ENCODE measurements around the gene CEP131. TPM values are rescaled to one million over a fixed set of nuclear protein-coding genes. Genes with fewer than 3 reads are reported as not detected.

CEP131 gene
- polyA plus RNA-seq, 1 donor from 2014 or later, result 21.3 TPM

- no peak for TF ChIP-seq POLR2AphosphoS5 (IDR thresholded peaks at IDR 0.05)
- no peak for TF ChIP-seq REST (IDR thresholded peaks at IDR 0.05; ENCODE audit: borderline replicate concordance)
- TF ChIP-seq RAD21 (conservative IDR thresholded peaks at IDR 0.05), result no peak
- TF ChIP-seq SMC3 (conservative IDR thresholded peaks at IDR 0.05; ENCODE audit: poor library complexity), result no peak
- no peak for TF ChIP-seq TAF1 (IDR thresholded peaks at IDR 0.05; ENCODE audit: low read depth)
- no peak for TF ChIP-seq EZH2 (IDR thresholded peaks at IDR 0.05; ENCODE audit: borderline replicate concordance, insufficient read depth, low read length, poor library complexity, severe bottlenecking)
- no peak for TF ChIP-seq MXI1 (conservative IDR thresholded peaks at IDR 0.05; ENCODE audit: poor library complexity, severe bottlenecking)
- TF ChIP-seq EP300 (conservative IDR thresholded peaks at IDR 0.05; ENCODE audit: poor library complexity, severe bottlenecking), result no peak
- no peak overlapping the region for H3K27ac ChIP-seq (ENCODE audit: low read length)
- no peak overlapping the region for H3K4me3 ChIP-seq (ENCODE audit: low read length)
- no peaks in the 10 kb centered on the region for H3F3A ChIP-seq (ENCODE audit: insufficient read depth, low read length, poor library complexity, severe bottlenecking)
- H3K79me2 ChIP-seq (replicated peaks; ENCODE audit: insufficient read depth, low read length), result peaks cover 14% of the 10 kb centered on the region
- no peaks in the 10 kb centered on the region for H4K20me1 ChIP-seq (ENCODE audit: insufficient read depth)
- H3K9ac ChIP-seq (ENCODE audit: low read length), result no peak overlapping the region
- H3K4me2 ChIP-seq (ENCODE audit: low read length), result no peak overlapping the region
- H3K9me3 ChIP-seq (ENCODE audit: low read length), result no peaks in the 10 kb centered on the region
- H2AFZ ChIP-seq (ENCODE audit: low read depth, low read length), result no peak overlapping the region
- H3K36me3 ChIP-seq (ENCODE audit: insufficient read depth, low read length), result no peaks in the 10 kb centered on the region
- no peaks in the 10 kb centered on the region for H3K9me2 ChIP-seq (ENCODE audit: insufficient read depth, low read length)
- no peaks in the 10 kb centered on the region for H3K27me3 ChIP-seq (ENCODE audit: insufficient read depth, low read depth, low read length)
Measured at GRCh38 chr17:81218459-81218858, 4.3 kb downstream of the CEP131 start.

- Histone ChIP-seq H3F3A (ENCODE audit: insufficient read depth, low read length, poor library complexity, severe bottlenecking) (no peaks in the 10 kb centered on the region), H3K36me3 (ENCODE audit: insufficient read depth, low read length) (no peaks in the 10 kb centered on the region), H2AFZ (ENCODE audit: low read depth, low read length) (no peak overlapping the region), H3K4me2 (ENCODE audit: low read length) (no peak overlapping the region), H3K9me3 (ENCODE audit: low read length) (no peaks in the 10 kb centered on the region), H3K9me2 (ENCODE audit: insufficient read depth, low read length) (no peaks in the 10 kb centered on the region), H4K20me1 (ENCODE audit: insufficient read depth) (no peaks in the 10 kb centered on the region), H3K79me2 (replicated peaks; ENCODE audit: insufficient read depth, low read length) (peaks cover 14% of the 10 kb centered on the region), H3K27ac (ENCODE audit: low read length) (no peak overlapping the region), H3K9ac (ENCODE audit: low read length) (no peak overlapping the region), H3K27me3 (ENCODE audit: insufficient read depth, low read depth, low read length) (no peaks in the 10 kb centered on the region), H3K4me3 (ENCODE audit: low read length) (no peak overlapping the region)
- TF ChIP-seq REST (IDR thresholded peaks at IDR 0.05; ENCODE audit: borderline replicate concordance), result no peak
- TF ChIP-seq TAF1 (IDR thresholded peaks at IDR 0.05; ENCODE audit: low read depth), result no peak
- TF ChIP-seq MXI1 (conservative IDR thresholded peaks at IDR 0.05; ENCODE audit: poor library complexity, severe bottlenecking), result no peak
- no peak for TF ChIP-seq RAD21 (conservative IDR thresholded peaks at IDR 0.05)
- TF ChIP-seq EP300 (conservative IDR thresholded peaks at IDR 0.05; ENCODE audit: poor library complexity, severe bottlenecking), result no peak
- no peak for TF ChIP-seq POLR2AphosphoS5 (IDR thresholded peaks at IDR 0.05)
- no peak for TF ChIP-seq SMC3 (conservative IDR thresholded peaks at IDR 0.05; ENCODE audit: poor library complexity)
- no peak for TF ChIP-seq EZH2 (IDR thresholded peaks at IDR 0.05; ENCODE audit: borderline replicate concordance, insufficient read depth, low read length, poor library complexity, severe bottlenecking)
- TF ChIP-seq CTCF (IDR thresholded peaks at IDR 0.05; ENCODE audit: poor library complexity, severe bottlenecking), result no peak
Measured at GRCh38 chr17:81217491-81217890, 5.3 kb downstream of the CEP131 start.
